SK-N-SH treated with all-trans-retinoic acid at 6 μM for 48 hours (cell line): ENCODE measurements around the gene CENPP.

Source experiments
- BACH2 ChIP-seq: fragments of 250-450 bp; sonication (Bioruptor Pico); IDR thresholded peaks from 2 replicates; pipeline ENCODE4 v1.9.0; 2021; ENCODE audit warnings: mild to moderate bottlenecking, borderline replicate concordance
- CSDC2 ChIP-seq: fragments of 250-450 bp; sonication (Bioruptor Pico); IDR thresholded peaks from 2 replicates; pipeline ENCODE4 v1.5.0; 2020; ENCODE audit warnings: mild to moderate bottlenecking, moderate library complexity
- SNAI2 ChIP-seq: fragments of 250-450 bp; sonication (Bioruptor Pico); IDR thresholded peaks from 2 replicates; pipeline ENCODE4 v1.5.0; 2020; ENCODE audit warnings: mild to moderate bottlenecking, moderate library complexity
- ZC3H10 ChIP-seq: fragments of 250-450 bp; sonication (Bioruptor Pico); IDR thresholded peaks from 2 replicates; pipeline ENCODE4 v1.5.1; 2021; ENCODE audit warnings: mild to moderate bottlenecking, moderate library complexity
- TF ChIP-seq, protein P1 (sequence below): fragments of 250-450 bp; sonication (Bioruptor Pico); IDR thresholded peaks from 2 replicates; pipeline ENCODE4 v1.8.0; 2020; ENCODE audit warnings: mild to moderate bottlenecking, moderate library complexity, borderline replicate concordance

DNA sequence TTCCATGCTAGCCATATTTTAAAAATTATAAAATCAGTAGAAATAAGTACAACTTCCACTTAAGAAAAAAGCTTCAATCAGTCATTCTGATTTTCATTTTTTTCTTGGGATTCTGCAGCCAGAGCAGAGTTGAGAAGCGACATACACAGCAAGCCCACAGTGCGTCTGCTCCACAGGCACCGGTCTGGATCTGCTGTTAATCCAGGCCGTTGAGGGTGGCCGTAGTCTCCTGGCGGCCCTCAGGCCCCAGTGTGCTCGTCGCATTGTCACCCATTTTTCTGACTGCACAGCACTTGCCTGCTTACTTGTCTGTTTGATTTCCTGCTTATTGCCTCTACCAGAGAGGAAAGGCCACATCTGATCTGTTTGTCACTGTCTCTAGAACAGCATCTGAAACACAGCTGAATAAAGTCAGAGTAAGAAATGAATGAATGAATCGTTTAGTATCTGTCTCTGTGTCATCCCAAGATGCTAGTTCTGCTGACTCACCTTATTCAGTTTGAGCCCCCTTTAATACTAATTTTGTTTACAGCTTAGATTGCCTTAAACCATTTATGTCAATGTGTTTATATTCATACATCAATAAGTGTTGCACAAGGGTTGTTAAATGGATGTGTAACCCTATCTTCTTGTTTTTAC lies 168.1 kb downstream of the CENPP start:
- TF ChIP-seq SNAI2 (CRISPR knock-in tag): no peak
- no peak for TF ChIP-seq ZC3H10 (CRISPR knock-in tag)
- no peak for TF ChIP-seq BACH2 (CRISPR knock-in tag)
- TF ChIP-seq CSDC2 (CRISPR knock-in tag): no peak
- TF ChIP-seq, protein P1, sequence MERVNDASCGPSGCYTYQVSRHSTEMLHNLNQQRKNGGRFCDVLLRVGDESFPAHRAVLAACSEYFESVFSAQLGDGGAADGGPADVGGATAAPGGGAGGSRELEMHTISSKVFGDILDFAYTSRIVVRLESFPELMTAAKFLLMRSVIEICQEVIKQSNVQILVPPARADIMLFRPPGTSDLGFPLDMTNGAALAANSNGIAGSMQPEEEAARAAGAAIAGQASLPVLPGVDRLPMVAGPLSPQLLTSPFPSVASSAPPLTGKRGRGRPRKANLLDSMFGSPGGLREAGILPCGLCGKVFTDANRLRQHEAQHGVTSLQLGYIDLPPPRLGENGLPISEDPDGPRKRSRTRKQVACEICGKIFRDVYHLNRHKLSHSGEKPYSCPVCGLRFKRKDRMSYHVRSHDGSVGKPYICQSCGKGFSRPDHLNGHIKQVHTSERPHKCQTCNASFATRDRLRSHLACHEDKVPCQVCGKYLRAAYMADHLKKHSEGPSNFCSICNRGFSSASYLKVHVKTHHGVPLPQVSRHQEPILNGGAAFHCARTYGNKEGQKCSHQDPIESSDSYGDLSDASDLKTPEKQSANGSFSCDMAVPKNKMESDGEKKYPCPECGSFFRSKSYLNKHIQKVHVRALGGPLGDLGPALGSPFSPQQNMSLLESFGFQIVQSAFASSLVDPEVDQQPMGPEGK (CRISPR knock-in tag): no peak
